H1 (cell line): ENCODE results near the gene HDAC7.

Source experiments
- BRCA1 ChIP-seq: IDR thresholded peaks from 2 replicates; pipeline ENCODE4 v1.6.1; 2012; ENCODE audit warnings: low read depth, low read length, improper control_type of control experiment
- CHD2 ChIP-seq: IDR thresholded peaks from 2 replicates; pipeline ENCODE4 v1.6.1; 2012; ENCODE audit warnings: low read length, improper control_type of control experiment
- EP300 ChIP-seq, 2 experiments: IDR thresholded peaks; 1 replicate in 1 of 2; 2 replicates in 1 of 2; pipeline ENCODE4 v1.6.1; 2011 to 2012; ENCODE audit warnings: low read depth in 2 of 2, low read length in 2 of 2, mild to moderate bottlenecking in 2 of 2, borderline replicate concordance in 1 of 2, inconsistent platforms in 1 of 2, moderate library complexity in 1 of 2
- EZH2 ChIP-seq: fragments of 200-600 bp; sonication (generic); IDR thresholded peaks from 2 replicates; pipeline ENCODE4 v1.7.1; 2012; ENCODE audit warnings: low read depth, mild to moderate bottlenecking, moderate library complexity, low read length, inconsistent platforms; ENCODE audit not compliant: severe bottlenecking
- GABPA ChIP-seq: IDR thresholded peaks from 2 replicates; pipeline ENCODE4 v1.6.1; 2011; ENCODE audit warnings: mild to moderate bottlenecking, low read length, moderate library complexity, borderline replicate concordance; ENCODE audit not compliant: insufficient read depth
- MAFK ChIP-seq: IDR thresholded peaks from 2 replicates; pipeline ENCODE4 v1.6.1; 2012; ENCODE audit warnings: low read depth, mild to moderate bottlenecking, improper control_type of control experiment, low read length
- PHF8 ChIP-seq: fragments of 200-600 bp; sonication (generic); conservative IDR thresholded peaks from 2 replicates; pipeline ENCODE4 v1.7.1; 2012; ENCODE audit warnings: low read depth, mild to moderate bottlenecking, inconsistent platforms, low read length, moderate library complexity
- POLR2A ChIP-seq, 2 experiments: IDR thresholded peaks; 1 replicate in 1 of 2; 2 replicates in 1 of 2; pipeline ENCODE4 v1.6.1; 2011; ENCODE audit warnings: low read depth in 2 of 2, low read length in 2 of 2, mild to moderate bottlenecking in 2 of 2; ENCODE audit errors: control extremely low read depth in 1 of 2
- RAD21 ChIP-seq, 2 experiments: IDR thresholded peaks in 1 of 2; conservative IDR thresholded peaks in 1 of 2; 2 replicates each; pipeline ENCODE4 v1.6.1; 2011; ENCODE audit warnings: low read depth in 2 of 2, low read length in 2 of 2, improper control_type of control experiment in 1 of 2, inconsistent platforms in 1 of 2, mild to moderate bottlenecking in 1 of 2, moderate library complexity in 1 of 2
- SP4 ChIP-seq: IDR thresholded peaks from 2 replicates; pipeline ENCODE4 v1.6.1; 2012; ENCODE audit warnings: low read length, inconsistent platforms
- TF ChIP-seq, protein P1 (sequence below), 3 experiments: IDR thresholded peaks; 1 replicate in 2 of 3; 2 replicates in 1 of 3; pipeline versions ENCODE4 v1.5.1 to v1.6.1; 2011; ENCODE audit warnings: low read length in 3 of 3, mild to moderate bottlenecking in 3 of 3, inconsistent platforms in 2 of 3, low read depth in 1 of 3, moderate library complexity in 1 of 3; ENCODE audit not compliant: insufficient read depth in 1 of 3; ENCODE audit errors: control extremely low read depth in 1 of 3

DNA sequence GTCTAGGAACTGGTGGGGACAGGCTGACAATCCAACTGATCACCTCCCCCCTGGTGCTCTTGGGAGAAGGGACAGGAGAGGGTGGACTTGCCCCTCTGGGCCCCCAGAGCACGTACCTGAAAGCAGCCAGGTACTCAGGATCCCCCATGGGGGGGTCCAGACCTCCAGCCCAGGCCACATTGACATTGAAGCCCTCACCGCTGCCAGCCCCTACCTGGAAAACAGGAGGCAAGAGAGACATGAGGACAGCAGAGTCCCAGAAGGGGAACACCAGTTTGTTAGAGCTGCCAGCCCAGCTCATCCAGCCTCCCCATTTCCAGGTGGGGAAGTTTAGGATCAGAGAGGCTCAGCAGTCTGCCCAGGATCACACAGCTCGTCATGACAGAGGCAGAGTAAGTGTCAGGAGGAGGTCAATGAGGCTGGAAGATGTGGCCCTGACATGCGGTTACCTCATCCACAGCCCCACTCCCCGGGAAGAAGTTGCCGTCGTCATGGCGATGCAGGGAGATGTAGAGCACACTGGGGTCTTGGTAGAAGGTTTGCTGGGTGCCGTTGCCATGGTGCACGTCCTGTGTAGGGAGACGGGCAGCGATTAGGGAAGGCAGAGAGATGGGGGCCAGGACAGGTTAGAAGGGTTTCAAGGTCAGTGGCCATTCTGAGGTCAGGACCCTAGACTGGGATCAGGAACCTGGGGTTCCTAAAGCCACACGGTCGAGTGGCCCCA lies 31.9 kb downstream of the HDAC7 start:
- TF ChIP-seq EP300 (IDR thresholded peaks at IDR 0.05; ENCODE audit: borderline replicate concordance in 1 of 2, low read depth in 2 of 2, low read length in 2 of 2) (no peak), PHF8 (no peak), SP4 (no peak), GABPA (no peak), CHD2 (no peak), RAD21 (IDR thresholded peaks at IDR 0.05 in 1 of 2, conservative IDR thresholded peaks at IDR 0.05 in 1 of 2; ENCODE audit: low read depth in 2 of 2, low read length in 2 of 2) (no peak), MAFK (no peak), POLR2A (IDR thresholded peaks at IDR 0.05; ENCODE audit: control extremely low read depth in 1 of 2, low read depth in 2 of 2, low read length in 2 of 2) (no peak), EZH2 (no peak), BRCA1 (no peak)
- TF ChIP-seq, protein P1, sequence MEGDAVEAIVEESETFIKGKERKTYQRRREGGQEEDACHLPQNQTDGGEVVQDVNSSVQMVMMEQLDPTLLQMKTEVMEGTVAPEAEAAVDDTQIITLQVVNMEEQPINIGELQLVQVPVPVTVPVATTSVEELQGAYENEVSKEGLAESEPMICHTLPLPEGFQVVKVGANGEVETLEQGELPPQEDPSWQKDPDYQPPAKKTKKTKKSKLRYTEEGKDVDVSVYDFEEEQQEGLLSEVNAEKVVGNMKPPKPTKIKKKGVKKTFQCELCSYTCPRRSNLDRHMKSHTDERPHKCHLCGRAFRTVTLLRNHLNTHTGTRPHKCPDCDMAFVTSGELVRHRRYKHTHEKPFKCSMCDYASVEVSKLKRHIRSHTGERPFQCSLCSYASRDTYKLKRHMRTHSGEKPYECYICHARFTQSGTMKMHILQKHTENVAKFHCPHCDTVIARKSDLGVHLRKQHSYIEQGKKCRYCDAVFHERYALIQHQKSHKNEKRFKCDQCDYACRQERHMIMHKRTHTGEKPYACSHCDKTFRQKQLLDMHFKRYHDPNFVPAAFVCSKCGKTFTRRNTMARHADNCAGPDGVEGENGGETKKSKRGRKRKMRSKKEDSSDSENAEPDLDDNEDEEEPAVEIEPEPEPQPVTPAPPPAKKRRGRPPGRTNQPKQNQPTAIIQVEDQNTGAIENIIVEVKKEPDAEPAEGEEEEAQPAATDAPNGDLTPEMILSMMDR (IDR thresholded peaks at IDR 0.05; ENCODE audit: control extremely low read depth in 1 of 3, insufficient read depth in 1 of 3, low read depth in 1 of 3, low read length in 3 of 3): no peak
